Gastroesophageal sphincter (tissue), 4 donors: ENCODE results near the gene PMEL. TPM values are rescaled to one million over a fixed set of nuclear protein-coding genes. Genes with fewer than 3 reads are reported as not detected.

Experiments
- ATAC-seq: fragments of 150-250 bp; one replicate; pipeline ENCODE4 v1.9.1; 2016; ENCODE audit warnings: mild to moderate bottlenecking, moderate library complexity
- H3K27ac ChIP-seq, 4 donors: fragments of 200-600 bp; sonication (generic) in 3 of 4; 1 replicate in 3 of 4; 2 replicates in 1 of 4; pipeline ENCODE4 v1.5.1; 2016 to 2019
- H3K27me3 ChIP-seq: fragments of 200-600 bp; sonication (generic); one replicate; pipeline ENCODE4 v1.5.1; 2019
- H3K36me3 ChIP-seq, 2 donors: fragments of 200-600 bp; sonication (generic); one replicate each; pipeline ENCODE4 v1.5.1; 2019; ENCODE audit warnings: control low read depth in 1 of 2
- H3K4me1 ChIP-seq, 3 donors: fragments of 200-600 bp; sonication (generic); 1 replicate in 2 of 3; 2 replicates in 1 of 3; pipeline ENCODE4 v1.5.1; 2016 to 2019; ENCODE audit warnings: control low read depth in 2 of 3
- H3K4me3 ChIP-seq, 2 donors: fragments of 200-600 bp; sonication (generic); one replicate each; pipeline ENCODE4 v1.5.1; 2019; ENCODE audit warnings: mild to moderate bottlenecking in 1 of 2, moderate library complexity in 1 of 2
- H3K9me3 ChIP-seq, 3 donors: fragments of 200-600 bp; sonication (generic); one replicate each; pipeline ENCODE4 v1.5.1; 2017 to 2019; ENCODE audit warnings: control low read depth in 2 of 3
- CTCF ChIP-seq, 4 experiments: fragments of 200-600 bp in 2 of 4; fragments of 450-650 bp in 2 of 4; sonication (generic) in 1 of 4; IDR thresholded peaks; one replicate each; pipeline ENCODE4 v1.5.1; 2017 to 2019; ENCODE audit warnings: antibody characterized with exemption in 4 of 4, mild to moderate bottlenecking in 2 of 4, moderate library complexity in 2 of 4
- EP300 ChIP-seq: sonication (generic); formaldehyde crosslinking; IDR thresholded peaks from one replicate; pipeline ENCODE4 v1.6.1; 2017; ENCODE audit warnings: antibody characterized with exemption, mild to moderate bottlenecking
- POLR2A ChIP-seq, 2 donors: fragments of 450-650 bp; IDR thresholded peaks; one replicate each; pipeline ENCODE4 v1.6.1; 2017; ENCODE audit warnings: antibody characterized with exemption in 2 of 2, mild to moderate bottlenecking in 2 of 2, moderate library complexity in 1 of 2
- POLR2AphosphoS5 ChIP-seq: sonication (generic); formaldehyde crosslinking; IDR thresholded peaks from one replicate; pipeline ENCODE4 v1.6.1; 2017; ENCODE audit warnings: antibody characterized with exemption
- WGBS, 2 donors: methylation state at CpG; one replicate each; pipeline ENCODE4 v1.1.5; 2018; ENCODE audit warnings: low coverage in 1 of 2; 5-methylcytosine and 5-hydroxymethylcytosine counted together
- total RNA-seq, 4 donors: library from RNA; depleted of rRNA; stranded (reverse); fragments of >200 nt; gene quantifications; one replicate each; pipeline ENCODE4 v1.1.0, GENCODE V29; 2016

The PMEL gene
- total RNA-seq, 4 donors from 2014 or later = 0.20 to 4.7 (median 0.67) TPM; not detected in 1

- no peak for TF ChIP-seq CTCF (IDR thresholded peaks at IDR 0.05)
- no peak for TF ChIP-seq POLR2A (IDR thresholded peaks at IDR 0.05)
- no peak for TF ChIP-seq POLR2AphosphoS5
- no peak for TF ChIP-seq EP300
- no peak for ATAC-seq
- Histone ChIP-seq H3K27ac (peak overlapping the region in 1 of 4 donors; percentile 86), H3K36me3 (peaks cover 0 to 18% of the 10 kb centered on the region in 2 donors), H3K27me3 (no peaks in the 10 kb centered on the region), H3K9me3 (no peaks in the 10 kb centered on the region), H3K4me1 (peaks cover 0 to 32% (median 2%) of the 10 kb centered on the region in 3 donors), H3K4me3 (no peak overlapping the region)
- WGBS, 2 donors = 52 to 58% methylated on average over 2 to 3 of the region's 5 CpGs
Measured at GRCh38 chr12:55965240-55965639, 602 bp downstream of the PMEL start.

GRCh38 chr12:55963760-55964159, 2.1 kb downstream of the PMEL start:
- Histone ChIP-seq H3K27me3 (no peaks in the 10 kb centered on the region), H3K4me3 (no peak overlapping the region), H3K4me1 (peaks cover 0 to 24% (median 2%) of the 10 kb centered on the region in 3 donors), H3K27ac (no peak overlapping the region), H3K9me3 (no peaks in the 10 kb centered on the region), H3K36me3 (peaks cover 0 to 8% of the 10 kb centered on the region in 2 donors)
- ATAC-seq = no peak
- WGBS, 2 donors = 72% methylated on average over 2 of the region's 2 CpGs; no CpG with 5 or more reads in 1 of the 2 donors
- TF ChIP-seq EP300 = no peak
- TF ChIP-seq POLR2AphosphoS5 = no peak
- TF ChIP-seq CTCF (IDR thresholded peaks at IDR 0.05) = no peak
- TF ChIP-seq POLR2A (IDR thresholded peaks at IDR 0.05) = no peak

GRCh38 chr12:55957106-55957859, 8.6 kb downstream of the PMEL start:
- Histone ChIP-seq H3K4me3 (no peak overlapping the region), H3K9me3 (no peaks in the 10 kb centered on the region), H3K27ac (no peak overlapping the region), H3K4me1 (no peaks in the 10 kb centered on the region), H3K27me3 (no peaks in the 10 kb centered on the region), H3K36me3 (peaks cover 0 to 20% of the 10 kb centered on the region in 2 donors)
- ATAC-seq = no peak
- WGBS, 2 donors = 92% methylated on average over 2 of the region's 5 CpGs; no CpG with 5 or more reads in 1 of the 2 donors
- TF ChIP-seq EP300 = no peak
- TF ChIP-seq POLR2A (IDR thresholded peaks at IDR 0.05) = no peak
- TF ChIP-seq POLR2AphosphoS5 = no peak
- TF ChIP-seq CTCF (IDR thresholded peaks at IDR 0.05) = no peak

GRCh38 chr12:55955800-55956508, 9.9 kb downstream of the PMEL start:
- 49 to 93% methylated on average over 3 of the region's 6 CpGs for WGBS, 2 donors
- no peak for ATAC-seq

More at GRCh38 chr12:55955800-55956508, 9.9 kb downstream of the PMEL start:
- no peaks in the 10 kb centered on the region for H3K27me3 ChIP-seq
- no peaks in the 10 kb centered on the region for H3K4me1 ChIP-seq
- H3K27ac ChIP-seq = no peak overlapping the region
- TF ChIP-seq CTCF (IDR thresholded peaks at IDR 0.05) (peak in 1 of 4 experiments; percentile 23), POLR2AphosphoS5 (no peak)
- no peak overlapping the region for H3K4me3 ChIP-seq
- H3K9me3 ChIP-seq = no peaks in the 10 kb centered on the region
- H3K36me3 ChIP-seq = peaks cover 0 to 34% of the 10 kb centered on the region in 2 donors
